B cell (primary cell): ENCODE results near the gene KIAA1586.

Experiments
- EZH2 ChIP-seq: IDR thresholded peaks from 2 replicates; pipeline ENCODE4 v1.6.1; 2012; ENCODE audit warnings: borderline replicate concordance, low read depth, mild to moderate bottlenecking, moderate library complexity, low read length; ENCODE audit not compliant: insufficient read depth, poor library complexity, severe bottlenecking
- TF ChIP-seq, protein P1 (sequence below): fragments of 200-600 bp; IDR thresholded peaks from one replicate; pipeline ENCODE4 v1.8.0; 2022; ENCODE audit warnings: antibody characterized with exemption, mild to moderate bottlenecking

DNA sequence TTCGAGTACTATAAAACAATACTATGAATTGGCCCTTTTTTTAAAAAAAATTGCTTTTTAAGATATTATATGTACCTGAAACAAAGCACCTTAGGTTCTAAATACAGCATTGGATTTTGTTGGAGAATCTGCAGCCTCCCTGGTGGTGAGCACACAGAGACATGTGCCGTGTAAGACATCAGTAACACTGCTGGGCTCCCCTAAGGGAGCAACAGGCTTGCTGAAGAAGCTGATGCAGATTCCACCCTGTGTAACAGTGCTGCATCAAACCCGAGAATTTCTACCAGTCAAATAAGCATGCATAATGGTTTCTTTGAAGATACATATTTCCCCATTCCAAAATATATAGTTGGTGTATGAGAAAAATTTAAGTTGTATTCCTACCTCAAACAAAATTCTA is 17.4 kb downstream of the KIAA1586 start:
- TF ChIP-seq, protein P1, sequence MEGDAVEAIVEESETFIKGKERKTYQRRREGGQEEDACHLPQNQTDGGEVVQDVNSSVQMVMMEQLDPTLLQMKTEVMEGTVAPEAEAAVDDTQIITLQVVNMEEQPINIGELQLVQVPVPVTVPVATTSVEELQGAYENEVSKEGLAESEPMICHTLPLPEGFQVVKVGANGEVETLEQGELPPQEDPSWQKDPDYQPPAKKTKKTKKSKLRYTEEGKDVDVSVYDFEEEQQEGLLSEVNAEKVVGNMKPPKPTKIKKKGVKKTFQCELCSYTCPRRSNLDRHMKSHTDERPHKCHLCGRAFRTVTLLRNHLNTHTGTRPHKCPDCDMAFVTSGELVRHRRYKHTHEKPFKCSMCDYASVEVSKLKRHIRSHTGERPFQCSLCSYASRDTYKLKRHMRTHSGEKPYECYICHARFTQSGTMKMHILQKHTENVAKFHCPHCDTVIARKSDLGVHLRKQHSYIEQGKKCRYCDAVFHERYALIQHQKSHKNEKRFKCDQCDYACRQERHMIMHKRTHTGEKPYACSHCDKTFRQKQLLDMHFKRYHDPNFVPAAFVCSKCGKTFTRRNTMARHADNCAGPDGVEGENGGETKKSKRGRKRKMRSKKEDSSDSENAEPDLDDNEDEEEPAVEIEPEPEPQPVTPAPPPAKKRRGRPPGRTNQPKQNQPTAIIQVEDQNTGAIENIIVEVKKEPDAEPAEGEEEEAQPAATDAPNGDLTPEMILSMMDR: no peak
- no peak for TF ChIP-seq EZH2
